ENCODE results near the gene BRINP3. TPM values are rescaled to one million over a fixed set of nuclear protein-coding genes. Genes with fewer than 3 reads are reported as not detected.

The BRINP3 gene
- total and polyA plus RNA-seq, 2 experiments from 2014 or later: not detected

DNA sequence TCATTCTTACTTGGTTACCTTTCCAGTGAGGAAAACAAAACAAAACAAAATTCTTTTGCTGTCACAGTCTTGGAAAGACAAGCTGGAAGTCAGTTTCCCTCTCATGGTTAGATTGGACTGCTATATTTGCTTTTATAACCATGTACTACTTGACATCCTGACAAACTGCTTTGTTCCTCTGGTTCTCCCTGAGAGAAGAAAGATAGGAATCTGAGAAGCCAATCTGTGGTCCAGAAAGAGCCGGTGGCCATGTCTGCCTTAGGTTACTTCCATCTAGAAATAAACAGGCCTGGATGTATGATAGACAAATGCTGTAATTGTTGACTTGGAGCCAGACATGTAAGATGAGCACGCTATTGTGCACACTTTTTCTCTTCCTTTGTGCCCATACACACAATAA lies 330.0 kb downstream of the BRINP3 start:
- no peaks in the 10 kb centered on the region for H3K79me2 ChIP-seq (replicated peaks; ENCODE audit: insufficient read depth)
- H2AFZ ChIP-seq: no peak overlapping the region
- Mint-ChIP-seq H3K27me3 (ENCODE audit: insufficient read depth, low read depth, poor library complexity) (no peaks in the 10 kb centered on the region), H3K9me3 (no peaks in the 10 kb centered on the region), H3K4me1 (no peaks in the 10 kb centered on the region), H3K36me3 (ENCODE audit: low read depth) (no peaks in the 10 kb centered on the region), H3K4me3 (no peak overlapping the region), H3K27ac (no peak overlapping the region)
- H3K4me1 ChIP-seq (ENCODE audit: insufficient read depth): no peaks in the 10 kb centered on the region
- H3K4me3 ChIP-seq: no peak overlapping the region
- no peaks in the 10 kb centered on the region for H3K36me3 ChIP-seq (ENCODE audit: insufficient read depth)
- no peaks in the 10 kb centered on the region for H4K20me1 ChIP-seq (replicated peaks; ENCODE audit: insufficient read depth)
- H3K9me2 ChIP-seq (ENCODE audit: insufficient read depth): no peaks in the 10 kb centered on the region
- no peak overlapping the region for H3K4me2 ChIP-seq
- H3K27ac ChIP-seq (ENCODE audit: low read depth): no peak overlapping the region
- no peaks in the 10 kb centered on the region for H3F3A ChIP-seq (replicated peaks; ENCODE audit: low read depth)
- DNase-seq (ENCODE audit: low spot score) (no peak), ATAC-seq (no peak)
- no peak for TF ChIP-seq ZNF331 (CRISPR knock-in tag; IDR thresholded peaks at IDR 0.05; ENCODE audit: low read depth)
- no peak for TF ChIP-seq EZH2phosphoT487 (IDR thresholded peaks at IDR 0.05; ENCODE audit: unreplicated experiment)
- TF ChIP-seq, protein P1, sequence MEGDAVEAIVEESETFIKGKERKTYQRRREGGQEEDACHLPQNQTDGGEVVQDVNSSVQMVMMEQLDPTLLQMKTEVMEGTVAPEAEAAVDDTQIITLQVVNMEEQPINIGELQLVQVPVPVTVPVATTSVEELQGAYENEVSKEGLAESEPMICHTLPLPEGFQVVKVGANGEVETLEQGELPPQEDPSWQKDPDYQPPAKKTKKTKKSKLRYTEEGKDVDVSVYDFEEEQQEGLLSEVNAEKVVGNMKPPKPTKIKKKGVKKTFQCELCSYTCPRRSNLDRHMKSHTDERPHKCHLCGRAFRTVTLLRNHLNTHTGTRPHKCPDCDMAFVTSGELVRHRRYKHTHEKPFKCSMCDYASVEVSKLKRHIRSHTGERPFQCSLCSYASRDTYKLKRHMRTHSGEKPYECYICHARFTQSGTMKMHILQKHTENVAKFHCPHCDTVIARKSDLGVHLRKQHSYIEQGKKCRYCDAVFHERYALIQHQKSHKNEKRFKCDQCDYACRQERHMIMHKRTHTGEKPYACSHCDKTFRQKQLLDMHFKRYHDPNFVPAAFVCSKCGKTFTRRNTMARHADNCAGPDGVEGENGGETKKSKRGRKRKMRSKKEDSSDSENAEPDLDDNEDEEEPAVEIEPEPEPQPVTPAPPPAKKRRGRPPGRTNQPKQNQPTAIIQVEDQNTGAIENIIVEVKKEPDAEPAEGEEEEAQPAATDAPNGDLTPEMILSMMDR (conservative IDR thresholded peaks at IDR 0.05; ENCODE audit: low read depth in 2 of 2): no peak
- TF ChIP-seq, protein P2, sequence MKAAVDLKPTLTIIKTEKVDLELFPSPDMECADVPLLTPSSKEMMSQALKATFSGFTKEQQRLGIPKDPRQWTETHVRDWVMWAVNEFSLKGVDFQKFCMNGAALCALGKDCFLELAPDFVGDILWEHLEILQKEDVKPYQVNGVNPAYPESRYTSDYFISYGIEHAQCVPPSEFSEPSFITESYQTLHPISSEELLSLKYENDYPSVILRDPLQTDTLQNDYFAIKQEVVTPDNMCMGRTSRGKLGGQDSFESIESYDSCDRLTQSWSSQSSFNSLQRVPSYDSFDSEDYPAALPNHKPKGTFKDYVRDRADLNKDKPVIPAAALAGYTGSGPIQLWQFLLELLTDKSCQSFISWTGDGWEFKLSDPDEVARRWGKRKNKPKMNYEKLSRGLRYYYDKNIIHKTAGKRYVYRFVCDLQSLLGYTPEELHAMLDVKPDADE (IDR thresholded peaks at IDR 0.05): no peak
- no peak for TF ChIP-seq ZNF114 (CRISPR knock-in tag; IDR thresholded peaks at IDR 0.05)
- TF ChIP-seq, protein P3, sequence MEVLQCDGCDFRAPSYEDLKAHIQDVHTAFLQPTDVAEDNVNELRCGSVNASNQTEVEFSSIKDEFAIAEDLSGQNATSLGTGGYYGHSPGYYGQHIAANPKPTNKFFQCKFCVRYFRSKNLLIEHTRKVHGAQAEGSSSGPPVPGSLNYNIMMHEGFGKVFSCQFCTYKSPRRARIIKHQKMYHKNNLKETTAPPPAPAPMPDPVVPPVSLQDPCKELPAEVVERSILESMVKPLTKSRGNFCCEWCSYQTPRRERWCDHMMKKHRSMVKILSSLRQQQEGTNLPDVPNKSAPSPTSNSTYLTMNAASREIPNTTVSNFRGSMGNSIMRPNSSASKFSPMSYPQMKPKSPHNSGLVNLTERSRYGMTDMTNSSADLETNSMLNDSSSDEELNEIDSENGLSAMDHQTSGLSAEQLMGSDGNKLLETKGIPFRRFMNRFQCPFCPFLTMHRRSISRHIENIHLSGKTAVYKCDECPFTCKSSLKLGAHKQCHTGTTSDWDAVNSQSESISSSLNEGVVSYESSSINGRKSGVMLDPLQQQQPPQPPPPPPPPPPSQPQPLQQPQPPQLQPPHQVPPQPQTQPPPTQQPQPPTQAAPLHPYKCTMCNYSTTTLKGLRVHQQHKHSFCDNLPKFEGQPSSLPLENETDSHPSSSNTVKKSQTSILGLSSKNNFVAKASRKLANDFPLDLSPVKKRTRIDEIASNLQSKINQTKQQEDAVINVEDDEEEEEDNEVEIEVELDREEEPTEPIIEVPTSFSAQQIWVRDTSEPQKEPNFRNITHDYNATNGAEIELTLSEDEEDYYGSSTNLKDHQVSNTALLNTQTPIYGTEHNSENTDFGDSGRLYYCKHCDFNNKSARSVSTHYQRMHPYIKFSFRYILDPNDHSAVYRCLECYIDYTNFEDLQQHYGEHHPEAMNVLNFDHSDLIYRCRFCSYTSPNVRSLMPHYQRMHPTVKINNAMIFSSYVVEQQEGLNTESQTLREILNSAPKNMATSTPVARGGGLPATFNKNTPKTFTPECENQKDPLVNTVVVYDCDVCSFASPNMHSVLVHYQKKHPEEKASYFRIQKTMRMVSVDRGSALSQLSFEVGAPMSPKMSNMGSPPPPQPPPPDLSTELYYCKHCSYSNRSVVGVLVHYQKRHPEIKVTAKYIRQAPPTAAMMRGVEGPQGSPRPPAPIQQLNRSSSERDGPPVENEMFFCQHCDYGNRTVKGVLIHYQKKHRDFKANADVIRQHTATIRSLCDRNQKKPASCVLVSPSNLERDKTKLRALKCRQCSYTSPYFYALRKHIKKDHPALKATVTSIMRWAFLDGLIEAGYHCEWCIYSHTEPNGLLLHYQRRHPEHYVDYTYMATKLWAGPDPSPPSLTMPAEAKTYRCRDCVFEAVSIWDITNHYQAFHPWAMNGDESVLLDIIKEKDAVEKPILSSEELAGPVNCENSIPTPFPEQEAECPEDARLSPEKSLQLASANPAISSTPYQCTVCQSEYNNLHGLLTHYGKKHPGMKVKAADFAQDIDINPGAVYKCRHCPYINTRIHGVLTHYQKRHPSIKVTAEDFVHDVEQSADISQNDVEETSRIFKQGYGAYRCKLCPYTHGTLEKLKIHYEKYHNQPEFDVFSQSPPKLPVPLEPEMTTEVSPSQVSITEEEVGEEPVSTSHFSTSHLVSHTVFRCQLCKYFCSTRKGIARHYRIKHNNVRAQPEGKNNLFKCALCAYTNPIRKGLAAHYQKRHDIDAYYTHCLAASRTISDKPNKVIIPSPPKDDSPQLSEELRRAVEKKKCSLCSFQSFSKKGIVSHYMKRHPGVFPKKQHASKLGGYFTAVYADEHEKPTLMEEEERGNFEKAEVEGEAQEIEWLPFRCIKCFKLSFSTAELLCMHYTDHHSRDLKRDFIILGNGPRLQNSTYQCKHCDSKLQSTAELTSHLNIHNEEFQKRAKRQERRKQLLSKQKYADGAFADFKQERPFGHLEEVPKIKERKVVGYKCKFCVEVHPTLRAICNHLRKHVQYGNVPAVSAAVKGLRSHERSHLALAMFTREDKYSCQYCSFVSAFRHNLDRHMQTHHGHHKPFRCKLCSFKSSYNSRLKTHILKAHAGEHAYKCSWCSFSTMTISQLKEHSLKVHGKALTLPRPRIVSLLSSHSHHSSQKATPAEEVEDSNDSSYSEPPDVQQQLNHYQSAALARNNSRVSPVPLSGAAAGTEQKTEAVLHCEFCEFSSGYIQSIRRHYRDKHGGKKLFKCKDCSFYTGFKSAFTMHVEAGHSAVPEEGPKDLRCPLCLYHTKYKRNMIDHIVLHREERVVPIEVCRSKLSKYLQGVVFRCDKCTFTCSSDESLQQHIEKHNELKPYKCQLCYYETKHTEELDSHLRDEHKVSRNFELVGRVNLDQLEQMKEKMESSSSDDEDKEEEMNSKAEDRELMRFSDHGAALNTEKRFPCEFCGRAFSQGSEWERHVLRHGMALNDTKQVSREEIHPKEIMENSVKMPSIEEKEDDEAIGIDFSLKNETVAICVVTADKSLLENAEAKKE (CRISPR knock-in tag; IDR thresholded peaks at IDR 0.05): no peak
- TF ChIP-seq EZH2 (IDR thresholded peaks at IDR 0.05; ENCODE audit: low read depth, unreplicated experiment): no peak
- TF ChIP-seq JUNB (IDR thresholded peaks at IDR 0.05; ENCODE audit: unreplicated experiment): no peak
- TF ChIP-seq, protein P4, sequence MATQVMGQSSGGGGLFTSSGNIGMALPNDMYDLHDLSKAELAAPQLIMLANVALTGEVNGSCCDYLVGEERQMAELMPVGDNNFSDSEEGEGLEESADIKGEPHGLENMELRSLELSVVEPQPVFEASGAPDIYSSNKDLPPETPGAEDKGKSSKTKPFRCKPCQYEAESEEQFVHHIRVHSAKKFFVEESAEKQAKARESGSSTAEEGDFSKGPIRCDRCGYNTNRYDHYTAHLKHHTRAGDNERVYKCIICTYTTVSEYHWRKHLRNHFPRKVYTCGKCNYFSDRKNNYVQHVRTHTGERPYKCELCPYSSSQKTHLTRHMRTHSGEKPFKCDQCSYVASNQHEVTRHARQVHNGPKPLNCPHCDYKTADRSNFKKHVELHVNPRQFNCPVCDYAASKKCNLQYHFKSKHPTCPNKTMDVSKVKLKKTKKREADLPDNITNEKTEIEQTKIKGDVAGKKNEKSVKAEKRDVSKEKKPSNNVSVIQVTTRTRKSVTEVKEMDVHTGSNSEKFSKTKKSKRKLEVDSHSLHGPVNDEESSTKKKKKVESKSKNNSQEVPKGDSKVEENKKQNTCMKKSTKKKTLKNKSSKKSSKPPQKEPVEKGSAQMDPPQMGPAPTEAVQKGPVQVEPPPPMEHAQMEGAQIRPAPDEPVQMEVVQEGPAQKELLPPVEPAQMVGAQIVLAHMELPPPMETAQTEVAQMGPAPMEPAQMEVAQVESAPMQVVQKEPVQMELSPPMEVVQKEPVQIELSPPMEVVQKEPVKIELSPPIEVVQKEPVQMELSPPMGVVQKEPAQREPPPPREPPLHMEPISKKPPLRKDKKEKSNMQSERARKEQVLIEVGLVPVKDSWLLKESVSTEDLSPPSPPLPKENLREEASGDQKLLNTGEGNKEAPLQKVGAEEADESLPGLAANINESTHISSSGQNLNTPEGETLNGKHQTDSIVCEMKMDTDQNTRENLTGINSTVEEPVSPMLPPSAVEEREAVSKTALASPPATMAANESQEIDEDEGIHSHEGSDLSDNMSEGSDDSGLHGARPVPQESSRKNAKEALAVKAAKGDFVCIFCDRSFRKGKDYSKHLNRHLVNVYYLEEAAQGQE (IDR thresholded peaks at IDR 0.05; ENCODE audit: unreplicated experiment): no peak
- TF ChIP-seq POLR2AphosphoS5 (IDR thresholded peaks at IDR 0.05; ENCODE audit: low read depth): no peak
- no peak for TF ChIP-seq STAT1 (IDR thresholded peaks at IDR 0.05; ENCODE audit: unreplicated experiment)
- H3K27me3 ChIP-seq (ENCODE audit: insufficient read depth): no peaks in the 10 kb centered on the region
